OCI-LY7 (cell line): Measurements from ENCODE around the gene VKORC1L1.

Source experiments
- EZH2phosphoT487 ChIP-seq: fragments of 200-600 bp; sonication (generic); IDR thresholded peaks from 2 replicates; pipeline ENCODE4 v1.6.1; 2018; ENCODE audit warnings: low read depth, borderline replicate concordance, mild to moderate bottlenecking, mixed run types, antibody characterized with exemption, low read length, moderate library complexity, mixed read lengths
- TF ChIP-seq, protein P1 (sequence below): fragments of 200-600 bp; sonication (generic); conservative IDR thresholded peaks from 2 replicates; pipeline ENCODE4 v1.5.1; 2014; ENCODE audit warnings: mild to moderate bottlenecking, antibody characterized with exemption, low read length, moderate library complexity, mixed read lengths

DNA sequence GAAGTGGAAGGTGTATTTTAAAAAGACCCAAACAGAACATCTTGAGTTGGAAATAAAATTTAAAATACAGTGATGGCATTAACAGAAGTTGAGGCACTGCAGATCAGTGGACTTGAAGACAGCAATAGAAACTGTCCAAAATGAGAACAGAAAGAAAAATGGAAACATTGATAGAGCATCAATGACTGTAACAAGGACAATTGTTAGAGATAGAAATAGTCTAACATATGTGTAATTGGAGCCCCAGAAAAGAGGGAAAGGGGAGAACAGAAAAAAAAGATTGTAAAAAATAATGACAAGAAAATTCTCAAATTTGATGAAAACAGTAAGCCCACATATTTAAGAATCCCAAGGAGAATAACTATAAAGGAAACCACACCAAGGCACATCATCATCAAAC, 29.4 kb downstream of the VKORC1L1 start:
- TF ChIP-seq, protein P1, sequence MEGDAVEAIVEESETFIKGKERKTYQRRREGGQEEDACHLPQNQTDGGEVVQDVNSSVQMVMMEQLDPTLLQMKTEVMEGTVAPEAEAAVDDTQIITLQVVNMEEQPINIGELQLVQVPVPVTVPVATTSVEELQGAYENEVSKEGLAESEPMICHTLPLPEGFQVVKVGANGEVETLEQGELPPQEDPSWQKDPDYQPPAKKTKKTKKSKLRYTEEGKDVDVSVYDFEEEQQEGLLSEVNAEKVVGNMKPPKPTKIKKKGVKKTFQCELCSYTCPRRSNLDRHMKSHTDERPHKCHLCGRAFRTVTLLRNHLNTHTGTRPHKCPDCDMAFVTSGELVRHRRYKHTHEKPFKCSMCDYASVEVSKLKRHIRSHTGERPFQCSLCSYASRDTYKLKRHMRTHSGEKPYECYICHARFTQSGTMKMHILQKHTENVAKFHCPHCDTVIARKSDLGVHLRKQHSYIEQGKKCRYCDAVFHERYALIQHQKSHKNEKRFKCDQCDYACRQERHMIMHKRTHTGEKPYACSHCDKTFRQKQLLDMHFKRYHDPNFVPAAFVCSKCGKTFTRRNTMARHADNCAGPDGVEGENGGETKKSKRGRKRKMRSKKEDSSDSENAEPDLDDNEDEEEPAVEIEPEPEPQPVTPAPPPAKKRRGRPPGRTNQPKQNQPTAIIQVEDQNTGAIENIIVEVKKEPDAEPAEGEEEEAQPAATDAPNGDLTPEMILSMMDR, result no peak
- TF ChIP-seq EZH2phosphoT487, result no peak
